ENCODE results near the gene CCDC40.
"Not testable (repeated sequence)": the region's sequence is repeated elsewhere in the genome, so short reads cannot be mapped to it uniquely, and the experiment has no call there.

CCDC40 gene

DNA sequence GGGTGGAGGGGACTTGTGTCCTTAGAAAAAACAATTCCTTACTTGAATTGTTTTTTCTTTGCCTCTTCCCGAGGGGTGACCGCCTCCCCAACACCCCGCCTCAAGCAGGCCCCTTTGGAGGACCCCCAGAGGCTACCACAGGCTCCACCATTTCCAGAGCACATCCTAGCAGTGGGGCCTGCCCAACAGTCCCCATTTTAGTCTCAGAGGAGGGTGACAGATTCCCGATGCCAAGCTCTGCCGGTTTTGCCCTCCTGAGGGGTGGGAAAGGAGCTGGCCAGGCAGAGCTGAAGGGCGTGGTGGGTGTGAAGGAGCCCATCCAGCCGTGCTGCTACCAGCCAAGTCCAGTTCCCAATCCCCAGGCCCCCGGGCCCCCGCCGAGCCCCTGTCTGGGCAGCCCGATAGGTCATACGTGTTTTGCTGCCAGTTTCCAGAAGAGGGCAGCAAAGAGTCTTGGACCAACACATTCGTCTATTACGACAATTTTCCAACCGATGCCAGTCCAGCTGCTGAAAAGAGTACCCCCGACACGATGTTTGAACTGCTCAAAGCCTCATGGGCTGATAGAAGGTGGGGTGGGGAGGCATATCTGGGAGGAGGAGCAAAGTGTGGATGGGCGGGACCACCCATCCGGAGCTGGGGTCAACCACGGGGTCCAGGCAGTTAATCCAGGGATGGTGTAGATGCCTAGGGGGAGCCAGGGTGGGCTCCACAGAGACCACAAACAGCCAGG, 46.1 kb downstream of the CCDC40 start:
- no peak for DNase-seq (ENCODE audit: low read depth)

DNA sequence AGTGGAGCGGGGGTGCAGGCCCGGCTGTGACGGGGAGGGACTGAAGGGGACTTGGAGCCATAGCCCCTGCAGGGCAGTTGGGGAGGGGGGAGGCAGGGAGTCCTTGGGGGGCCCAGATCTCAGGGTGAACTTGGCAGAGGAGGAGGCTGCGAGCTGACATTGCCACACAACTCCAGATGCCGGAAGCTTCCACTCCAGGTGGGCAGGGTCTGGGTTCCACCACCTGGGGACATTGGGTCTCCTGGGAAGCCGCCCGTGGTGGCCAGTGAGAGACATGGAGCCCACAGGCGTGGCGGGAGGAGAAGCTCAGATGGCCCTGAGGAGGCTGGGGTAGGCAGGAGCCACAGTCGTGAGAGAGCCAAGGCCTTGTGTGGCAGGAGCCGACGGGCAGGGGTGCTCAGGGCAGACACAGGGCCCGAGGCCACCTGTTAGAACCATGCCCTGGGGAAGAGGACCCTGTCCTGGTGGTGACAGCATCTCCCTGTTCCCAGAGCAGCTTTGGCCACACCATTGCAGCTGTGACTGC, 46.8 kb downstream of the CCDC40 start:
- no peak for DNase-seq (ENCODE audit: low read depth)

DNA sequence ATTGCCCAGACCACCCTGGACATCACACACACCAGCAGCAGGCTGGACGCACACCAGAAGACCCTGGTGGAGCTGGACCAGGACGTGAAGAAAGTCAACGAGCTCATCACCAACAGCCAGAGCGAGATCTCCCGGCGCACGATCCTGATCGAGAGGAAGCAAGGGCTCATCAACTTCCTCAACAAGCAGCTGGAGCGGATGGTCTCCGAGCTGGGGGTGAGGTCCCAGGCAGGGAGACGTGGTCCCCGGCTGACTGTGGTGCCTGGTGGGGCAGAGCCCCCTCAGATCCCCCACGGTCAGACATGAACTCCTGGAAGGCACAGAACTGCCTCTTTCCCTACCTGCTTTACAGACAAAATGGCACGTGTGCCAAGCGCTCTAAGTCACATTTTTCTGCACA, 48.3 kb downstream of the CCDC40 start:
- DNase-seq (ENCODE audit: low read depth), result no peak

DNA sequence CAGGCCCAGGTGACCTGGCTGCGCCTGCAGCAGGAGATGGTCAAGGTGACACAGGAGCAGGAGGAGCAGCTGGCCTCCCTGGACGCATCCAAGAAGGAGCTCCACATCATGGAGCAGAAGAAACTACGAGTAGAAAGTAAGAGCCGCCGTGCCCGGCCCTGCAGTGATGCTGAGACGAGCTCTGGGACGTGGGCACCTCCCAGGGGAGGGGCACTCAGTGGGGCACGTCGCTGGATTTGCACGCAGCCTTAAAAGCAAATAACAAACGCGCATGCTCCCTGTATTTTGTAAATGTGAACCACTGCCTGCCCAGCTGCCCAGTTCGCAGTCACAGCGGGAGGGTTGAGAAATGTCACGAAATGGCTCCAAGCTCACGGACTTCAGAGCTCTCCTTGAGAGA, 49.6 kb downstream of the CCDC40 start:
- no peak for DNase-seq (ENCODE audit: low read depth)

DNA sequence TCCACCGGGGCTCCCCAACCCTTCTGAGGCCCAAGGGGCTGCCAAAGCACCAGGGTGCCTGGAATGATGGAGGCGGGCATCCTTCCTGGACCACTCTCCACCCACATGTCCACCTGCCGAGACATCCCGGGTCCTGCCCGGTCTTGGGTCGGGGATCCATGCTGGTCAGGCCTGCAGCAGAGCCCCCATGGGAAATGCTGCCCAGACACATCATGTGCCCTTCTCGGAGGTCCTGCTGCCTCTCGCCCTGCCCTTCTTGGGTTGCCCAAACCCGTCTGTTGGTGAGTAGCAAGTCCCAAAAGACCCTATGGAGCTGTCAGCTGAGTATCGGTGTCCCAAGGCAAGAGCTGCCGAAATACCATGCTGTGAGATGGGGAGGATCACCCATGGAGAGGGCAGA, 50.2 kb downstream of the CCDC40 start:
- DNase-seq (ENCODE audit: low read depth), result no peak

GRCh38 chr17:80087346-80088265, 51.2 kb downstream of the CCDC40 start:
- DNase-seq (ENCODE audit: low read depth), result no peak

GRCh38 chr17:80089762-80090161, 53.3 kb downstream of the CCDC40 start:
- no peak for DNase-seq (ENCODE audit: low read depth)

- not testable (repeated sequence) for DNase-seq (ENCODE audit: low read depth)
These were observed 53.7 kb downstream of the CCDC40 start for GRCh38 chr17:80090164-80090563.

DNA sequence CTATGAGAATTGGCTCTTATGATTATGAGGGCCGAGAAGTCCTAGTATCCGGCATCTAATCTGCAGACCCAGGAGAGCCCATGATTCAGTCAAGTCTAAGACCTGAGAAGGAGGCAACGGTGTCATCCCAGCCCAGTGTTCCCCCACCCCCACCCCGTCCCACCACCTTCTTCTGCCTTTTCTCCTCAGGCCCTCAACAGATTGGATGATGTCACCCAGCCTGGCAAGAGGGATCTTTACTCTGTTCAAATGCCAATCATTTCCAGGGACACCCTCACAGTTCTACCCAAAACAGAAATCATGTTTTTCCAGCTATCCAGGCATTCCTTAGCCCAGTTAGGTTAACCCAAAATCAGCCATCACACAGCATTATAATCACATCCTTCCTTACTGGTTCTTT, 54.9 kb downstream of the CCDC40 start:
- DNase-seq (ENCODE audit: low read depth), result no peak

- DNase-seq (ENCODE audit: low read depth), result no peak
These were observed 56.5 kb downstream of the CCDC40 start for GRCh38 chr17:80092959-80093358.

DNA sequence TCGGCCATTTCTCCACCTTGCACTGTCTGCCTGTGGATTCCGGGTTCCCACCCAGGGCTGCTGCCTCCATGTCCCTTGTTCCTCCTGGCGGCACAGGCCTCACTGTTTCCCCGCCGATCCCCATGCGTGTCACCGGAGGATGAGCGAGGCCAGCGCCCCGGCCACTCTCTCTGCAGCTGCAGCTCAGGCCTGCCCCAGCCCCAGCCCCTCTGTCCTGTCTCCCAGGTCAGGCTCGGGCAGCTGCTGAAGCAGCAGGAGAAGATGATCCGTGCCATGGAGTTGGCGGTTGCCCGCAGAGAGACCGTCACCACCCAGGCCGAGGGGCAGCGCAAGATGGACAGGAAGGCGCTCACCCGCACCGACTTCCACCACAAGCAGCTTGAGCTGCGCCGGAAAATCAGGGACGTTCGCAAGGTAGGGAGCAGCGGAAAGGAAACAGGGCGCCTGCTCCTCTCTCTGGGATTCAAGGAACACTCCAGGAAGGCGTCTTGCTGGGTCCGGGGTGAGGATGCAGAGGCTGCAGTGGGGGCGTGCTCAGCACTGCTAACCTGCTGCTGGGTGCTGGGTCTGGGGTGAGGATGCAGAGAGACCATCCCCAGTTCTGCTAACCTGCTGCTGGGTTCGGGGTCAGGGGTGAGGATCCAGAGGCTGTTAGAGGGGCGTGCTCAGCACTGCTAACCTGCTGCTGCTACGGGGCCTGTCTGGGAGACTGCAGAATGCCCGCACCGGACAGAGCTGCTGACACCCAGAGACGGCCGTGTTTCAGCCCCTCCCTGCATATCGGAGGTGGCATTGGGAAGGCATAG, 58.8 kb downstream of the CCDC40 start:
- DNase-seq (ENCODE audit: low read depth), result no peak

- DNase-seq (ENCODE audit: low read depth), result no peak
These were observed 59.5 kb downstream of the CCDC40 start for GRCh38 chr17:80095844-80096475.

GRCh38 chr17:80096561-80097021, 60.1 kb downstream of the CCDC40 start:
- no peak for DNase-seq (ENCODE audit: low read depth)

DNA sequence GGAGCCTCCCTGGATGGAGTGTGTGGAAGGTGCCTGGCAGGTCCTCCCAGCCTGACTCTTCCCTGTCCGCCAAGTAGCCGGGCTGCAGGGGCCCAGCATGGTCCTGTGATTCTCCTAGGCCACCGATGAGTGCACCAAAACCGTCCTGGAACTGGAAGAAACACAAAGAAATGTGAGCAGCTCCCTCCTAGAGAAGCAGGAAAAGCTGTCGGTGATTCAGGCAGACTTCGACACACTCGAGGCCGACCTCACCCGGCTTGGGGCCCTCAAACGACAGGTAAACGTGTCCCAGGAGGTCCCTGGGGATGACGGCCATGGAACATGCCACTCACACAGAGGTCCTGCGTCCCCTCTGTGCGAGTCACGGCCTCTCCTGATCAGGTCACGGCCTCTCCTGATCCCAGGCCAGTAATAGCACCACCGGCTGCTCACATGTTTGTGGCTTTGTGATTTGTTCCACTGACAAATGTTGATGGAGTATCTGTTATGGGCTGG, 60.7 kb downstream of the CCDC40 start:
- DNase-seq (ENCODE audit: low read depth), result no peak

DNA sequence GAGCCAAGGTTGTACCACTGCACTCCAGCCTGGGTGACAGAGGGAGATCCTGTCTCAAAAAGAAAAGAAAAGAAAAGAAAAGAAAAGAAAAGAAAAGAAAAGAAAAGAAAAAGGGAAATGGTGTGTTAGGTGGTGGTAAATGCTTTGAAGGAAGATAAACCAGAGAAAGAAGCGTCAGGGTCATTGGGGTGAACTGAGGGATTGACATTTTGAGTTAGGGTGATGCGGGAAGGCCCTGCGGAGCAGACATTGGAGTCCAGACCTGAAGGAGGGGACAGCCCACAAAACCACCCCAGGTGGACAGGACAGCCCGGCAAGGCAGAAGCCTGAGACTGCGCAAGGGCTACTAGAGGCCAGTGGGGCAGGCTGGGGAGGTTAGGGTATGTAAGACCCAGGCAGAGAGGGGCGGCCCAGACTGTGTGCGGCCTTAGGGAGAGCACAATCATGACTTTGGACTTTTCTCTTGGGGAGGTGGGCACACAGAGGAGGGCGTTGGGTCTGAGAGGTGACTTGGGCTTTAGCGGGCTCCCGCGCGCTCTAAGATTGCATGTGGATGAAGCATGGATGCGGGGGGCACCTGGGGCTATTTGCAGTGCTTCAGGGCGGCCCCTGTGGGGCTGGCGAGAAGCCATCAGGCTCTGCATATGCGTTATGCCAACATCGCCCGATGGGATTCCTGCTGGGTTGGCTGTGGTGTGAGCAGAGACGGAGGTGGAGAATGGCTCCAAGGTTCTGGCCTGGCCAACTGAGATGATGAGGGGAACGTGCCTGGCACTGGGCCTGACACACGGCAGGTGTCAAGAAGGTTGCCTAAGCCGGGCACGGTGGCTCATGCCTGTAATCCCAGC, 61.6 kb downstream of the CCDC40 start:
- DNase-seq (ENCODE audit: low read depth), result no peak

- DNase-seq (ENCODE audit: low read depth), result no peak
These were observed 63.0 kb downstream of the CCDC40 start for GRCh38 chr17:80099291-80100034.

DNA sequence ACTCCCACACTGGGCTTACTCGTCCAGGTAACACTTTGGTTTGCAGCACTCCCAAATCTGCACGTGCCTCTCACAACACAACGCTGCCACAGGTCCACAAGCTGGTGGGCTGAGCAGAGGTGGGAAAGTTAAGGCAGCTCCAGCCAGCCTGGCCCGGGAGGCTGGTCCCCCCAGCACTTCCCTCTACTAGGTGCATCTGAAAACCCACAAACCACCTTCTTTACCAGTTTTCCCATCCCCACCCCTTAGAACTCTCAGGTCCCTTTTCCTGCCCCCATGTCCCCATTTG, 63.5 kb downstream of the CCDC40 start:
- DNase-seq (ENCODE audit: low read depth), result no peak

- no peak for DNase-seq (ENCODE audit: low read depth)
These were observed 64.8 kb downstream of the CCDC40 start, which contains the start of gene GAA for GRCh38 chr17:80101011-80101945. Gene GAA (plus strand): TSS chr17:80101581. CDS start chr17:80104587, 3,006 bp downstream.
